Esophagus squamous epithelium (tissue), 5 donors: Measurements from ENCODE around the gene OPCML. TPM values are rescaled to one million over a fixed set of nuclear protein-coding genes. Genes with fewer than 3 reads are reported as not detected.

ENCODE experiments used
- DNase-seq: peaks from one replicate; lab custom pipeline; 2025; lab: John Stamatoyannopoulos, UW
- H3K27ac ChIP-seq, 4 donors: fragments of 200-600 bp; sonication (generic); one replicate each; pipeline ENCODE4 v1.5.1; 2016 to 2019; ENCODE audit warnings: mild to moderate bottlenecking in 1 of 4
- H3K27me3 ChIP-seq, 4 donors: fragments of 200-600 bp; sonication (generic); 1 replicate in 3 of 4; 2 replicates in 1 of 4; pipeline versions ENCODE4 v1.5.1 to v1.6.0; 2017 to 2021; ENCODE audit warnings: antibody characterized with exemption in 1 of 4
- H3K36me3 ChIP-seq, 3 donors: fragments of 200-600 bp; sonication (generic); one replicate each; pipeline ENCODE4 v1.5.1; 2016 to 2019
- H3K4me1 ChIP-seq, 3 donors: fragments of 200-600 bp; sonication (generic); one replicate each; pipeline ENCODE4 v1.5.1; 2017 to 2019
- H3K4me3 ChIP-seq, 4 donors: fragments of 200-600 bp; sonication (generic); 1 replicate in 3 of 4; 2 replicates in 1 of 4; pipeline ENCODE4 v1.5.1; 2016 to 2019; ENCODE audit warnings: mild to moderate bottlenecking in 2 of 4, moderate library complexity in 1 of 4
- H3K9me3 ChIP-seq, 3 donors: fragments of 200-600 bp; sonication (generic); one replicate each; pipeline ENCODE4 v1.5.1; 2016 to 2019
- CTCF ChIP-seq, 6 experiments: fragments of 450-650 bp in 4 of 6; fragments of 200-600 bp in 2 of 6; sonication (generic) in 2 of 6; IDR thresholded peaks; one replicate each; pipeline ENCODE4 v1.5.1; 2016 to 2019; ENCODE audit warnings: antibody characterized with exemption in 6 of 6, mild to moderate bottlenecking in 4 of 6, moderate library complexity in 4 of 6
- POLR2A ChIP-seq, 4 donors: fragments of 450-650 bp; IDR thresholded peaks; one replicate each; pipeline ENCODE4 v1.6.1; 2017; ENCODE audit warnings: antibody characterized with exemption in 4 of 4, mild to moderate bottlenecking in 4 of 4, moderate library complexity in 3 of 4
- WGBS, 2 donors: methylation state at CpG; one replicate each; pipeline ENCODE4 v1.1.5; 2018; 5-methylcytosine and 5-hydroxymethylcytosine counted together
- intact Hi-C: fragments of 100-400 bp; cut with DNase I; formaldehyde crosslinking; loops from one replicate; pipeline ENCODE4 v1.15.0; 2022
- total RNA-seq, 4 donors: library from RNA; depleted of rRNA; stranded (reverse); fragments of >200 nt; gene quantifications; one replicate each; pipeline ENCODE4 v1.1.0, GENCODE V29; 2016
- donor health status: DM: yes; HTN: yes; CAD: no.

The OPCML gene
- total RNA-seq, 4 donors from 2014 or later = under 0.01 TPM; not detected in 3

GRCh38 chr11:133338588-133338987 is 193.7 kb downstream of the OPCML start:
- Histone ChIP-seq H3K27me3 (no peaks in the 10 kb centered on the region), H3K4me3 (no peak overlapping the region), H3K36me3 (no peaks in the 10 kb centered on the region), H3K27ac (no peak overlapping the region), H3K9me3 (no peaks in the 10 kb centered on the region), H3K4me1 (no peaks in the 10 kb centered on the region)
- no peak for DNase-seq
- TF ChIP-seq POLR2A (IDR thresholded peaks at IDR 0.05) (no peak), CTCF (IDR thresholded peaks at IDR 0.05) (no peak)
- WGBS, 2 donors = 73 to 93% methylated on average over 2 of the region's 2 CpGs
- intact Hi-C loops = no loop called here

GRCh38 chr11:133337951-133338418 is 194.3 kb downstream of the OPCML start:
- 62 to 63% methylated on average over 6 to 7 of the region's 7 CpGs for WGBS, 2 donors

GRCh38 chr11:133337193-133337592 is 195.1 kb downstream of the OPCML start:
- Histone ChIP-seq H3K9me3 (no peaks in the 10 kb centered on the region), H3K4me1 (no peaks in the 10 kb centered on the region), H3K27ac (no peak overlapping the region), H3K4me3 (no peak overlapping the region), H3K36me3 (no peaks in the 10 kb centered on the region), H3K27me3 (no peaks in the 10 kb centered on the region)
- intact Hi-C loops = no loop called here
- DNase-seq = no peak
- no peak for TF ChIP-seq POLR2A (IDR thresholded peaks at IDR 0.05)
- no peak for TF ChIP-seq CTCF (IDR thresholded peaks at IDR 0.05)
- WGBS, 2 donors = 71 to 88% methylated on average over 3 to 4 of the region's 4 CpGs

More at GRCh38 chr11:133337951-133338418, 194.3 kb downstream of the OPCML start:
- no peak for TF ChIP-seq CTCF (IDR thresholded peaks at IDR 0.05)
- Histone ChIP-seq H3K27ac (no peak overlapping the region), H3K4me3 (no peak overlapping the region), H3K4me1 (no peaks in the 10 kb centered on the region), H3K9me3 (no peaks in the 10 kb centered on the region), H3K36me3 (no peaks in the 10 kb centered on the region), H3K27me3 (no peaks in the 10 kb centered on the region)
- no peak for DNase-seq
- intact Hi-C loops = no loop called here

GRCh38 chr11:133331031-133331430 is 201.3 kb downstream of the OPCML start:
- 72 to 77% methylated on average over 3 of the region's 3 CpGs for WGBS, 2 donors
- H3K4me1 ChIP-seq = no peaks in the 10 kb centered on the region
- no peak overlapping the region for H3K27ac ChIP-seq
- no peaks in the 10 kb centered on the region for H3K36me3 ChIP-seq
- no peaks in the 10 kb centered on the region for H3K27me3 ChIP-seq
- DNase-seq = no peak
- no peak overlapping the region for H3K4me3 ChIP-seq
- H3K9me3 ChIP-seq = no peaks in the 10 kb centered on the region
- TF ChIP-seq POLR2A (IDR thresholded peaks at IDR 0.05) (no peak), CTCF (IDR thresholded peaks at IDR 0.05) (no peak)
- intact Hi-C loops = no loop called here

- H3K4me3 ChIP-seq = no peak overlapping the region
- intact Hi-C loops = no loop called here
- 81% methylated on average over 7 of the region's 7 CpGs for WGBS, 2 donors
- no peaks in the 10 kb centered on the region for H3K9me3 ChIP-seq
- H3K36me3 ChIP-seq = no peaks in the 10 kb centered on the region
- no peaks in the 10 kb centered on the region for H3K4me1 ChIP-seq
- DNase-seq = no peak
- H3K27ac ChIP-seq = no peak overlapping the region
- TF ChIP-seq POLR2A (IDR thresholded peaks at IDR 0.05) (no peak), CTCF (IDR thresholded peaks at IDR 0.05) (no peak)
- H3K27me3 ChIP-seq = no peaks in the 10 kb centered on the region
Observed at GRCh38 chr11:133326849-133327248, 205.5 kb downstream of the OPCML start.
